GM18499 (cell line): ENCODE data around the gene CTPS1.
A peak's percentile ranks its signal among the peaks of the same experiment; 100 is the strongest.

Experiments used
- ATAC-seq: cut with Tn5 transposase; IDR thresholded peaks from one replicate; pipeline ENCODE4 v1.9.1; 2021; ENCODE audit warnings: moderate number of reproducible peaks; ENCODE audit not compliant: insufficient read depth, unreplicated experiment

The CTPS1 gene

DNA sequence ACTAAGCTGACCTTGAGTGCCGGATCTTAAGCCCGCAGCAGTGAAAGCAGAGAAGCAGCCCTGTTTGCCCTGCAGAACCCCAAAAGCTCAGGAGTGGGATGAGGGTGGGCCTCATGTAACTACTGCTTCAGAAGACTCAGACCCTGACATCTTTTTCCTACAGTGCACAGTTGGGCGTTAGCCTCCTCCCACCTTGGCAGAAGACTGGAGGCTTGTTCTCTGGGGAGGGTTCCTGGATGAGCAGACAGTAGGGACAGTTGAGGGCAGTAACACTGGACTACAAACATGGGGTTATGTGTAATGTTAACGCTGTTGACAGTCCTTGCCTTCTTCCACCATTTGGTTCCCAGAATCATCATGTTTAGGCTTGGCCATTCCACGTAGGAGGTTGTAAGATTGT, 9.6 kb downstream of the CTPS1 start:
- ATAC-seq: no peak

DNA sequence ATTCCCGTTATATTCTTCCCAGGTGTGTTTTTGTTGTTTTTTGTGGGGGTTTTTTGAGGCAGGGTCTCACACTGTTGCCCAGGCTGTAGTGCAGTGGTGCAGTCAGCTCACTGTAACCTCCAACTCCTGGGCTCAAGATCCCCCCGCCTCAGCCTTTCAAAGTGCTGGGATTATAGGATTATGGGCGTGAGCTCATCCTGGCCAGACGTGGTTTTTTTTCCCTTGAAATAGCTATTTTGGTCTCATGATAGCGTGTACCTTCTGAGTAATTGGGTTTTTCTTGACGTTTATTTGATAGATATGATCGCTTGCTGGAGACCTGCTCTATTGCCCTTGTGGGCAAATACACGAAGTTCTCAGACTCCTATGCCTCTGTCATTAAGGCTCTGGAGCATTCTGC, 17.6 kb downstream of the CTPS1 start:
- ATAC-seq: no peak

DNA sequence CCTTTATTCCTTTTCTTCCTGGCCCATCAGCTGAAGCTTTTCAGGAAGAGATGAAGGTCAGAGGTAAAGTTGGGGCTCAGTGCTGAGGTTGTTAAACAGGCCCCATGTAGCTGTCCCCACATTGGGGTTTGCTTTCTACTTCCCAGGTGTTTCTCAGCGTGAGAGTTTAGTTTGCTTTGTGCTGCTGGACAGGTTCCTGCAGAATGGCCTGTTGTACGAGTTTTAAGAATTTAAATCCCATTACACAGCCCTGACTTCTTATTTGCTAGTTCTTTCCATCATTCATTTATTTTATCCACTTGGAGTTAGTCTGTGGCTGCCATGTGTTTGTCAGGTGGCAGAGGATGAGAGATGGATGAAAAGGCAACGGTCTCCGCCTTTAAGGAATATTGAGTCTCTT, 19.2 kb downstream of the CTPS1 start:
- no peak for ATAC-seq

DNA sequence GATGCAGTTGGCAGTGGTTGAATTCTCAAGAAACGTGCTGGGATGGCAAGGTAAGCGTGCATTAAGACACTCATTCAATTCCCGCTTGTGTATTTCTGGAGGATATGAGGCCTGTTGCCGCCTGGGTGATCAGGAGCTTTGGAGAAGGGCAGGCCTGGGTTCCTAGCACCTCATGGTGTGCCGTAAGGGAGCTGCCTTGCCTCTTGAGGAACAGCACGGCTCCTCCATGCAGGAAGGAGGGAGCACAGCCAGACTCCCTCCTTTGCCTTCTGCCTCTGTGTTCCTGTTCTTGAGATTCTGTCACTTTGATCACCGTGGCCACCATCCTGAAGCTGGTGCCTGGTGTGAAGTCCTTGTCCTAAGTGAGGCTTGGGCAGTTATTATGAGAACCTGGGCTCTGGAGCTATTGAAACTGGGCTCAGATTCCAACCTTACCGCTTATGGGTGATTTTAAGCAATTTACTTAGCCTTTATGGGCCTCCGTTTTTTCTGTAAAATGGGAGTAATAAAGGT, 23.7 kb downstream of the CTPS1 start:
- ATAC-seq: no peak

DNA sequence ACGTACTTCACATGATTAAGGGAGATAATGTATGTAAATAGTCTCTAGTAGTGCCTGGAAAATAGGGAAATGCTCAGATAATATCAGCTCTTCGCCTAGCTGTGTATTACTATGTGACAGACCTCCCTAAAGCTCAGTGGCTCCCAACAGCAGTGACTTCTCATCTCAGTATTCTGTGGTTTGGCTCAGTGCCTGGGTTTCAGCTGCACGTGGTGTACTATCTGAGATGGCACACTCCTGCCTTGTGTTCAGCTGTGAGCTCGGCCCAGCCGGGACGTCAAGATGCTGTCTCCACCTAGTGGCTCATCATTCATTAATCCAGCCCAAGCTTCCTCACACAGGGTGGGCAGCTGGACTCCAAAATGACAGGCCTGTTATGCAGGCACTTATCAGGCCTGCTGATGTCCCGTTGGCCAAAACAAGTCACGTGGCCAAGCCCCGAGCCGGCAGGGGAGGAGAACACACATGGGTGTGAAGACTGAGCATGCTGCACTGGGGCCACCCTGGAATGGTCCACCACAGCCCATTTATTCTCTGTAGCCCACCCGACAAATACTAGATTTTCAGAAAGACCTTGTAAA, 24.2 kb downstream of the CTPS1 start:
- ATAC-seq: peak; percentile 91

DNA sequence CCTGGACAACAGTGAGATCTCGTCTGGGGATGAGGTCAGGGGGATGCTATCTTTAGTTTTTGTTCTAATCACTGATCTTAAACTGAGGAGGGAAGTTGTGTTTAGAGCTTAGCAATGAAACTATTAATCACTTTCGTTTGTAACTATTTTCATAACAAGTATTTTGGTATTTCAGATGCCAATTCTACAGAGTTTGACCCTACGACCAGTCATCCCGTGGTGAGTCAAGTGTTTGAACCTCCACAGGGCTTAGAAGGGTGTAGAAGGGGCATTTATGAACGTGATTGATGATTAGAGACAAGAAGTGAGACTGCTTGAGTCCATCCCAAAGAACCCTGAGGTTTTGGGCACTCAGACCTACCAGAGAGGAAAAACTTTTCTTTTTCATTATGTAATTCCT, 26.4 kb downstream of the CTPS1 start:
- ATAC-seq: no peak

DNA sequence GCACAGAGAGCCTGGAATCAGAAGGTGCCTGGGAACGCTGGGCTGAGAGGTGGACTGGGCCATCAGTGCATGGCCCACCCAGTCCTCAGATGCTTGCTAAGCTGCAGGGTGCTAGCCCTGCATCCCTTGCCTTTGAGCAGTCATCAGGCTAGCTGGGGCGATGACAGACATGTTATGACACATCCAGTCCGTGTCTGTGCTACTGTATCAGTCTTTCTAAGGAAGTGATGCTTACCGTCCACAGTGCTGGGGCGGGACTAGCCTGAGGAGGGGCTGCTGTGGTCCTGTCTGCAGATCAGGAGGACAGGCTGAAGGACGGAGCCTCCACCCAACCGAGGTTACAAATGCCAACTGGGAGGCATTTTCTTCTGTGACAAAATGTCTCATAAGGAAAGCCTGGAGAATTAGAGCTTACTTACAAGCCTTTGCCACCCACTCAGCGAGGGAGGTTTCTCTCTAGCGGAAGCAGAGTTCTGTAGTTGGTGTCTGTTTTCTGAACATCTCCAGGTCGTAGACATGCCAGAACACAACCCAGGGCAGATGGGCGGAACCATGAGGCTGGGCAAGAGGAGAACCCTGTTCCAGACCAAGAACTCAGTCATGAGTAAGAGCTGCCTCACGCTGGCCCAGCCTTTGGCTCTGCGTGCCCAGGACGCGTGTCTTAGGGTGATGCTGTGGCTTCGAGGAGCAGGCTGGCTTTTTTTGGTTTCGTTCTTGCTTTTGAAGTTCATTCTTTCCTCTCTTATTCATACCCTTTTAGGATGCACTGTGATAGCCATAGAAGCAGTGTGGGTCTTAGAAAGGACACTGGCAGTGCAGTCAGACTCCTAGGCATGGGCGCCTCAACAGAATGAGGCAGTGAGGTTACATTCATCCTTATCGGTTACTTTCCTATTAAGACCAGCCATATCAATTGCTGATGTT, 27.7 kb downstream of the CTPS1 start:
- ATAC-seq: no peak

DNA sequence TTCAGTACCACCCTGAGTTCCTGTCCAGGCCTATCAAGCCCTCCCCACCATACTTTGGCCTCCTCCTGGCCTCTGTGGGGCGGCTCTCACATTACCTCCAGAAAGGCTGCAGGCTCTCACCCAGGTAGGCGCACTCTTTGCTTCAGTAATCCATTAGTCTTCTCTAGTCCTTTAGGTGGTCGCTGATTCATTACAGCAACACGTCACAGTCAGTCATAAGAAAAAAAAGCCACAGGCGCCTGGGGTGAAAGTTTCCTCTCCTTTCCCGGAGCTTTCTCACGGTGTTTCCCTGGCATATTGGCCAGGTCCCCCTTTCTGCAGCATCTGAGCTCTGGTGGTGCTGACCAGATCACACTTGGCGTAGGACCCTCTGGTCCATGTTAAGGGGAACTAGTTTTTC, 30.0 kb downstream of the CTPS1 start:
- no peak for ATAC-seq

DNA sequence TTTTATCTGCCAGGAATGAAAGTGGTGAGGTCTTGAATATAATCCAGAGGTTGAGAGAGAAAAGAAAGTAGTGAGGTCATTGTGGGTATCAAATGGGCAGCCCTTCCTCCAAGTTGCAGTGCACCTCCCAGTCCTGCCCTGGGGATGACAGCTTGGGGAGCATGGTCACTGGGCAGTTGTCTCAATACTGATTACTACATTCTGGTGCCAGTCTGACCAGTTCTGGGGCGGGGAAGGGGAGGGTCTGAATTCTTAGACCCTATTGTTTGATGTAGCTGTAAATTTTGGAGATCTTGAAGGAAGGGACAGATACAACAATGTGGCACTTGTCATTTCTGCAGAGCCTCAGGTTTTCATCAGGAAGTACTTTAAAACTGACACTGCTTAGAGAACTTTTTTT, 30.8 kb downstream of the CTPS1 start:
- no peak for ATAC-seq

DNA sequence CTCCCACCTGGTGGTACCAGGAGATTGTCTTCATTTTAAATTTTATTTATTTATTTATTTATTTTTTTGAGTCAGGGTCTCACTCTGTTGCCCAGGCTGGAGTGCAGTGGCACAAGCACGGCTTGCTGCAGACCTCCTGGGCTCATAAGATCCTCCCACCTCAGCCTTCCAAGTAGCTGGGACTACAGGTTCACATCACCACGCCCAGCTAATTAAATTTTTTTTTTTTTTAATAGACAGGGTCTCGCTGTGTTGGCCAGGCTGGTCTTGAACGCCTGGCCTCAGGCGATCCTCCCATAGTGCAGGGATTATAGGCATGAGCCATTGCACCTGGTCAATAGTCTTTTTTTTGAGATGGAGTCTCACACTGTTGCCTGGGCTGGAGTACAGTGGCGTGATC, 33.5 kb downstream of the CTPS1 start:
- no peak for ATAC-seq

DNA sequence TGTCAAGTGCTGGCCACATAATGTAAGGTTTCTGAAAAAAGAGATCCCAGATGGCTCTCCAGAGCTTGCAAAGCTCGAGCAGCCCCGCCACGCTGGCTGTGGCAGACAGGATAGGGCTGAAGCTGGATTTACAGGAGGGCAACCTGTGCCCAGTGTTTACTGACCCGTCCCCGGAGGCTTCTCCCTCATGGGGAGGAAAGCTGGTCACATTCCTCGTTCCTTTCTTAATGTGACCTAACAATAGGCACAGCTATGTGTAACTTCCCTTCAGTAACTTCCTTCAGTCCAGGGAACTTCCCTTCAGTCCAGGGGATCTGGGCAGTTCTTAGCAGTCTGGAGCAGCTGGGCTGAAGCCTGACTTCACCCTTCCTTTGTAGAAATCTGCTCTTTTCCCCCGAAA, 34.3 kb downstream of the CTPS1 start:
- ATAC-seq: no peak

DNA sequence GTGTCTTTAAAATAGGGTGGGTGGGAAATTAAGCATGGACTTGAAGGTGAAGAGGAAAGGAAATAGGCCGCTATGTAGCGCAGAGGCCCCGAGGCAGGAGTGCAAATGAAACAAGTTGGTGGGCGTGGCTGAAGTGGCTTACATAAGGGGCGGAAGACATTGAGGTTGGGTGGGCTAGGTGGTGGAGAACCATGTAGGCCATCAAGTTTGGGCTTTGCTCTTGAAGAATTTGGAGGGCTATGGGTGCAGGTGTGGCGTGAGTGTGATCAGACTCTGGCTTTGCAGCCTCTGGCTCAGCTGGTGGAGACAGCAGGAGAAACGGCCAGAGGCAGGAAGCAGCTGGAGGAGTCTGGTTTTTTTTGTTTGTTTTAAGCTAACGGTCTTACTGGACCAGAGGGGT, 35.4 kb downstream of the CTPS1 start:
- no peak for ATAC-seq

DNA sequence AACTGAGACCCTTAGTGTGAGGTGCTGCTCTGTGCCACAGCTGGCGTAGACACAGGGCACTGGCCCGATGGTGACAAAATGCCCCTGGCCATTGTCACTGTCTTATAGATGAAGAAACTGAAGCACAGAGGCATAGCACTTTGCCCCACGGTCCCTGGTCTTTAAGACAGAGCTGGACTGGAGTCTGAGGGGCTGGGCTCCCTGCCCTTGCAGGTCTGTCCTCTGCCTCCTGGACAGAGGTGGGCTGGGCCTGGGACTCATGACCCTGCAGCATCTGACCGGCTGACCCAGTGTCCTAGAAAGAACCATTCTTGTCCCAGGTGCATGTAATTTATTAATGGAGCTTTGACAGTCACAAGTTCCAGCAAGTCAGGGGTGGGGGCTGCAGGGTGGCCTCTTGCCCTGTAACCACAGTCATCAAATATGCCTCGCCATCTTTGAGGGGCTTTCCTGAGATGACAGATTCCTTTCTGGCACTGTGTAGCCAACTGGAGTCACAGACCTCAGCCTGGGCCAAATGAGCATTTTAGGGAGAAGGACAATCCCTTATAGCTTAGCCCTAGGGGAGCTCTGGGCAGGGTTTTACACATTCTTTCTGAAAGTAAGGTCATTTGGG, 35.9 kb downstream of the CTPS1 start:
- no peak for ATAC-seq

DNA sequence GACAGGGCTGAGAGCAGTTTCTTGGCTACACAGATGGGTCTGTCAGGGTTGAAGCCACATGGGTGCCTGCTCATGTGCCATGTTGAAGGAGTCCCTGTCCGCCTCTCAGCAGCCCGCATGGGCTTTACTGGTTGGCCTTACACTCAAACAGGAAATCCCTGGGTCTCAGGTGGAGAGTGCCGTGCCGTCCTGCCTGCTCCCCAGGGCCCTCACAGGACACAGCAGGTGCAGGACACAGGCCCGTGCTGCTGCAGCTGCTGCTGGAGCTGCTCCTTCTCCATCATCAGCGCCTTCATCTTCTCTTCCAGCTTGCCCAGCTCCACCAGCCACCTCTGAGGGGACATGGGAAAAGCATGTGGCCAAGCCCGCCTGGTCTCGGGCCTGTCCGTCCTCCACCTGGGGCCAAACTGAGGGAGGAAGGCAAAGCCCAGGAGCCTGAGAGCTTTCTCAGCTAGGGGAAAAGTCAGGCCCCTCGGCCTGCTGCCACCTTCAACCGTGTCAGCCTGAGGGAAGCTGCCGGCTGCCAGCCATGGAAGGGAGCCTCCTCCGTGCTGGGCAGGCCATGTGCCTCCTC, 36.5 kb downstream of the CTPS1 start:
- no peak for ATAC-seq

DNA sequence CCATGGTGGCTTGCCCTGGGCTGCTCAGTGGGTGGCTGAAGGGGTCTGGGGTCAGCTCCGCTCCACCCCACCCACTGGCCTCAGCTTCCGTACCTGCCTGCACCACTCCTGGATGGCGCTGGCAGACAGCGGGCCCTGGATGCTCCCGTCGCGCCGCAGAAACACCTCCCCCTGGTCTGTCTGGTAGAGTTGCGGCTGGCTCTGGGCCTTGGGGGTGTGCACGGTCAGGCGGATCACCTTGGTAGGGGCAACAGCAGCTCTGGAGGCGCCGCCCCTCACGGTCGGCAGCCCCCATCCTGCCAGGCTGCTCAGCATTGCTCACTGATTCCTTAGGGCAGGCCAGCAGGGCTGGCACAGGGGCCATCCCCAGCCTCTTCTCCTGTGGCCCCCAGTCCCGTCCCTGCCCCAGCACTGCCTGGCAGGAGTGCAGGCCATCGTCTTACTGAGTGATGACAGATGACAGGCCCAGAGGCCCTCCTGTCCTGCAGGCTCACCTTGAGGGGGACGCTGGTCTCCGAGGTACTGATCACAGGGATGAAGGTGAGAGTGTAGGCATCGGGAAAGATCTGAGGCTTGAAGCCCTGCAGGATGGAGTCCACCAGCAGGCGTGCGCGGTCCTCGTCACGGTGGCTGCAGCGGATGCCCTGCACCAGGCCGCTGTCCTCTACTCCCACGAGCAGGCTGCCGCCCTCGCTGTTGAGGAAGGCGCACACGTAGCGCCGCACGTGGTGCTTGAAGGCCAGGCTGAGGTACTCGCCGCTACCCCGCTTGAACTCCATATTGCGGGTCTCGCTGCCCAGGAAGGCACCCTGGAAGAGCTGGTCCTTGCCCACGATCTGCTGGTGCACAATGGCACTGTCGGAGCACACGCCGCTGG, 37.9 kb downstream of the CTPS1 start:
- no peak for ATAC-seq

DNA sequence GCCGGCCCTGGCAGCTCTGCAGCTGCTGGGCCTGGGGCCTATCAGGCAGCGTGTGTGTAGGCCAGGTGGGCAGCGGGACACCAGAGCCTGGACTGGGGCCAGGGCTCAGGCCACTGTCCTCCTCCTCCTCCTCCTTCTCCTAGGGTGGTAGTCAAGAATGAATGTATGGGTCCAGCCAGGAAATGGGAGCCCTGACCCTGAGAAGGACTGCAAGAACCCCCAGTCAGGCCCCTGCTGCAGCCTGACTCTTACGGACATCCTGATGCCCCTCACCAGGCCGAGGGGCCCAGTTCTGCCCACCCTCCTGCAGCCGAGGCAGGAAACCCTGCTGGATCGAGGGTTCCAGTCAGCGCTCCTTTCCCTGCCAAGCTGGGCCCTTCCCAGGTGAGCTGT, 38.5 kb downstream of the CTPS1 start:
- ATAC-seq: no peak

DNA sequence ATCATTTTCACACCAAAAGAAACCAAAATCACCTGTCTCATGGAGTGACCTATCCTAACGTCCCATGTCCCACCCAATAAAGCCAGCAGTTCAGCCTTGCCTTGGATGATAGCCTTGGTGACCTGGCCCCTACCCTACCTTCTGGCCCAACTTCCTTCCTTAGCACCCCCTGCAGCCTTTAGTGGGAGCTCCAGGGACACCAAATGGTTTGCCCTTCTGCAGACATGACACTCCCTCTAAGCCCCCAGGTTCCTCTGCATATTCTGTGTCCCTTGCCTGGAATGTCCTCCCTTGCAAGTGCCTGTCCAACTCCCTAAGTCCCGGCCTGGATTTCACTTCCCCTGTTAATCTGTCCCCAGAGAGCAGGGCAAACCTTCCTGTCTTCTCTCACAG, 39.9 kb downstream of the CTPS1 start:
- ATAC-seq: no peak

DNA sequence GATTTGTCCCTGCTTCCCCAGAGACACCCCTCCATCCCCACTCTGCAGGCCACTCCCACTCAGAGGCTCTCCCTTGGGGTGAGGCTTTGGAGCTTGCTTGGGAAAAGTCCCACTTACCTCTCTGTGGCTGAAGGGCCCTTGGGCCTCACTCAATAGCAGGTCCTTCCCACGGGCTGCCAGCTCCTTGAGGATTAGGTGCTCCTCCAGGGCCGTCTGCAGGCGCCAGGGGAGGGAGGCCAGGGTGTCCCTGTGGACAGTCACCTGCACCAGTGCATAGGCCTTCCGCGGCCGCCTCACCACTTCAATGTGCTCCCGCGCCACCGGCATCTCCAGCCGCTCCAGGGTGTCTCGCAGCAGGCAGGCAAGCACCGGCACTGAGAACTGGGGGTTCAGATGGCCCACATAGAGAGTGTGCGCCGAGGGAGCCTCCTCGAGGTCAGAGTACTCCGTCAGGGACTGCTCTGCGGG, 40.6 kb downstream of the CTPS1 start:
- ATAC-seq: no peak

DNA sequence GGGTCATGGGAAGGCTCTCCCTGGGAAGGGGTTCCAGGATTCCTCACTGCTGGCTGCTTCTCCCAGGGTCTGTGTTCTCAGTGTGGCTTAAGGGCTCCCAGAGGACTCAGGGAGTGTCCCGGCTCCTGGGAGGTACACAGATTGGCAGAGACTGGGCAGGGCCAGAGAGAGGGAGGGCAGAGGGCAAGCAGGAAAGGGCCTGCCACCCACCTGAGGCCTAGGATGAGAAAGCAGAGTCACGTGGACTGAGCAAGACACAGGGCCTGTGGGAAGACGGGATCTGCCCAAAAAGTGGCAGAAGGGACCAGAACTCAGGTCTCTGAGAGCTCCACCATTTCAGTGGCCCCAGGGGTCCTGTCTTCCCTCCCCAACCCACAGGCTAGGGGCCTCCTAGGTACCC, 41.2 kb downstream of the CTPS1 start:
- ATAC-seq: no peak
